NB4 (cell line): ENCODE results near the gene MTMR3.

Source experiments
- CTCF ChIP-seq: IDR thresholded peaks from one replicate; pipeline ENCODE4 v1.5.1; 2012; ENCODE audit warnings: low read depth, low read length
- POLR2A ChIP-seq: IDR thresholded peaks from 2 replicates; pipeline ENCODE4 v1.6.1; 2011; ENCODE audit warnings: mild to moderate bottlenecking; ENCODE audit not compliant: insufficient read length; ENCODE audit errors: extremely low read depth

GRCh38 chr22:30043161-30043560 lies 160.2 kb downstream of the MTMR3 start:
- no peak for TF ChIP-seq CTCF
- no peak for TF ChIP-seq POLR2A
